Measurements from ENCODE around the gene SLFN14.
A peak's percentile ranks its signal among the peaks of the same experiment; 100 is the strongest.
"Not testable (repeated sequence)": the region's sequence is repeated elsewhere in the genome, so short reads cannot be mapped to it uniquely, and the experiment has no call there.

SLFN14 gene

GRCh38 chr17:35539659-35540026 is 21.0 kb downstream of the SLFN14 start:
- Histone ChIP-seq H3K4me2 (peak overlapping the region; percentile 77 to 91 (median 84)), H3K27me3 (no peaks in the 10 kb centered on the region), H3K36me3 (no peaks in the 10 kb centered on the region), H3K9me3 (replicated peaks in 1 of 11) (no peaks in the 10 kb centered on the region), H3K9ac (peak overlapping the region; percentile 5 to 87 (median 77); a peak in 16 of 22 replicates), H3K4me1 (peaks cover 67 to 83% (median 76%) of the 10 kb centered on the region in 10 experiments), H3K4me3 (peak overlapping the region in 4 of 10 experiments; percentile 2 to 53 (median 18); a peak in 3 of 20 replicates), H3K27ac (peak overlapping the region; percentile 33 to 95 (median 92); a peak in 21 of 22 replicates), H4K20me1 (no peaks in the 10 kb centered on the region)
- TF ChIP-seq Cebpa-rat (IDR thresholded peaks at IDR 0.05), result no peak

- H3K4me3 ChIP-seq, result no peak within 1 kb of the TSS
- peak within 1 kb of the TSS in 8 of 11 experiments; percentile 2 to 27 (median 14); a peak in 11 of 22 replicates for H3K9ac ChIP-seq
- no peaks in the 10 kb centered on the region for H4K20me1 ChIP-seq
- H3K4me1 ChIP-seq, result peaks cover 55 to 64% (median 58%) of the 10 kb centered on the region in 10 experiments
- H3K36me3 ChIP-seq, result no peaks in the 10 kb centered on the region
- no peaks in the 10 kb centered on the region for H3K9me3 ChIP-seq (replicated peaks in 1 of 11)
- no peak for TF ChIP-seq Cebpa-rat (IDR thresholded peaks at IDR 0.05)
- peak within 1 kb of the TSS; percentile 48 to 88 (median 72) for H3K4me2 ChIP-seq
- no peaks in the 10 kb centered on the region for H3K27me3 ChIP-seq
- peak within 1 kb of the TSS; percentile 2 to 92 (median 37); a peak in 17 of 22 replicates for H3K27ac ChIP-seq
Observed at GRCh38 chr17:35537601-35538141, 22.9 kb downstream of the SLFN14 start, which contains the start of gene SLFN12L. Gene SLFN12L (minus strand): TSS chr17:35537678. CDS start chr17:35522364, 15,314 bp downstream.

GRCh38 chr17:35536664-35537171 is 23.9 kb downstream of the SLFN14 start:
- peaks cover 45 to 54% (median 49%) of the 10 kb centered on the region in 10 experiments for H3K4me1 ChIP-seq
- no peak overlapping the region for H3K4me3 ChIP-seq
- no peaks in the 10 kb centered on the region for H3K27me3 ChIP-seq
- no peaks in the 10 kb centered on the region for H3K36me3 ChIP-seq
- no peaks in the 10 kb centered on the region for H3K9me3 ChIP-seq (replicated peaks in 1 of 11)
- H3K27ac ChIP-seq, result peak overlapping the region in 7 of 11 experiments; percentile 2 to 92 (median 37); a peak in 6 of 22 replicates
- H3K4me2 ChIP-seq, result peak overlapping the region; percentile 48 to 88 (median 72)
- TF ChIP-seq Cebpa-rat (IDR thresholded peaks at IDR 0.05), result peak in 5 of 11 experiments; percentile 15 to 54 (median 46); a peak in 7 of 22 replicates
- no peaks in the 10 kb centered on the region for H4K20me1 ChIP-seq
- peak overlapping the region in 2 of 11 experiments; percentile 3 to 9; a peak in 3 of 22 replicates for H3K9ac ChIP-seq

- H3K27ac ChIP-seq; H3K9ac ChIP-seq; H3K4me3 ChIP-seq; H3K9me3 ChIP-seq (replicated peaks in 1 of 11); H4K20me1 ChIP-seq; H3K36me3 ChIP-seq; H3K27me3 ChIP-seq; H3K4me2 ChIP-seq: not testable (repeated sequence)
- H3K4me1 ChIP-seq, result peaks cover 38 to 42% (median 42%) of the 10 kb centered on the region in 10 experiments
Observed at GRCh38 chr17:35535406-35535805, 25.2 kb downstream of the SLFN14 start.

- TF ChIP-seq Cebpa-rat (IDR thresholded peaks at IDR 0.05), result no peak
- Histone ChIP-seq H3K9ac (0 out of 22 replicates have a peak overlapping the region, but pooled peaks of 1 of the 11 experiments have one; percentile 2), H3K4me3 (no peak overlapping the region), H3K36me3 (no peaks in the 10 kb centered on the region), H3K4me1 (peaks cover 31 to 35% (median 34%) of the 10 kb centered on the region in 10 experiments), H3K9me3 (replicated peaks in 1 of 11) (no peaks in the 10 kb centered on the region), H4K20me1 (no peaks in the 10 kb centered on the region), H3K4me2 (no peak overlapping the region), H3K27ac (no peak overlapping the region), H3K27me3 (no peaks in the 10 kb centered on the region)
Observed at GRCh38 chr17:35534576-35535093, 26.0 kb downstream of the SLFN14 start.

GRCh38 chr17:35531160-35531559 is 29.5 kb downstream of the SLFN14 start:
- Histone ChIP-seq H3K4me2 (no peak overlapping the region), H3K27ac (no peak overlapping the region), H3K4me3 (no peak overlapping the region), H3K36me3 (no peaks in the 10 kb centered on the region), H3K4me1 (peaks cover 0 to 11% (median 7%) of the 10 kb centered on the region in 10 experiments; a peak in 11 of 20 replicates), H3K27me3 (no peaks in the 10 kb centered on the region), H4K20me1 (no peaks in the 10 kb centered on the region), H3K9ac (no peak overlapping the region), H3K9me3 (replicated peaks in 1 of 11) (peaks cover 0 to 5% (median 0%) of the 10 kb centered on the region in 11 experiments; a peak in 2 of 22 replicates)
- no peak for TF ChIP-seq Cebpa-rat (IDR thresholded peaks at IDR 0.05)

- Histone ChIP-seq H3K27ac (no peak overlapping the region), H3K4me3 (no peak overlapping the region), H3K4me2 (no peak overlapping the region), H3K36me3 (no peaks in the 10 kb centered on the region), H3K9ac (no peak overlapping the region), H3K4me1 (peaks cover 0 to 9% (median 7%) of the 10 kb centered on the region in 10 experiments; a peak in 11 of 20 replicates), H3K9me3 (replicated peaks in 1 of 11) (peaks cover 0 to 11% (median 0%) of the 10 kb centered on the region in 11 experiments; a peak in 2 of 22 replicates), H4K20me1 (no peaks in the 10 kb centered on the region), H3K27me3 (no peaks in the 10 kb centered on the region)
- TF ChIP-seq Cebpa-rat (IDR thresholded peaks at IDR 0.05), result no peak
Observed at GRCh38 chr17:35529866-35530265, 30.8 kb downstream of the SLFN14 start.

- not testable (repeated sequence) for H3K4me2 ChIP-seq, H3K27me3 ChIP-seq, H3K9ac ChIP-seq, H3K4me1 ChIP-seq, H3K4me3 ChIP-seq, H3K27ac ChIP-seq, H3K36me3 ChIP-seq, H4K20me1 ChIP-seq
- H3K9me3 ChIP-seq (replicated peaks in 1 of 11), result peaks cover 0 to 11% (median 0%) of the 10 kb centered on the region in 11 experiments; a peak in 3 of 22 replicates
Observed at GRCh38 chr17:35529326-35529725, 31.3 kb downstream of the SLFN14 start.

- H3K27ac ChIP-seq, result peak overlapping the region in 4 of 11 experiments; percentile 4 to 76 (median 22); a peak in 6 of 22 replicates
- no peaks in the 10 kb centered on the region for H3K36me3 ChIP-seq
- TF ChIP-seq Cebpa-rat (IDR thresholded peaks at IDR 0.05), result no peak
- no peaks in the 10 kb centered on the region for H3K27me3 ChIP-seq
- H3K9me3 ChIP-seq (replicated peaks in 1 of 11), result peaks cover 0 to 8% (median 0%) of the 10 kb centered on the region in 11 experiments; a peak in 3 of 22 replicates
- 0 out of 20 replicates have a peak overlapping the region, but pooled peaks of 1 of the 10 experiments have one; percentile 4 for H3K4me3 ChIP-seq
- no peak overlapping the region for H3K9ac ChIP-seq
- H3K4me1 ChIP-seq, result peaks cover 16 to 56% (median 43%) of the 10 kb centered on the region in 10 experiments
- H4K20me1 ChIP-seq, result no peaks in the 10 kb centered on the region
- peak overlapping the region; percentile 0 to 91 (median 51); a peak in 17 of 22 replicates for H3K4me2 ChIP-seq
Observed at GRCh38 chr17:35523296-35523695, 37.3 kb downstream of the SLFN14 start.

Measured in BLaER1 treated with 17β-estradiol and CSF1 and Interleukin-3, amounts not matched to agents 10 nM and 100 nM (cell line).